Endothelial cell of umbilical vein (primary cell): ENCODE measurements around the gene DECR2. TPM values are rescaled to one million over a fixed set of nuclear protein-coding genes. Genes with fewer than 3 reads are reported as not detected.
"Not testable (repeated sequence)": the region's sequence is repeated elsewhere in the genome, so short reads cannot be mapped to it uniquely, and the experiment has no call there.

Experiments used
- BruUV-seq: library from RNA; stranded (reverse); fragments of 400-500 nt; replicated peaks from 2 replicates; lab custom pipeline; 2021; lab: Mats Ljungman, UMichigan
- CTCF ChIA-PET: fragments of 300-600, 350-600 bp; sonication (Branson Sonifier 250); formaldehyde crosslinking; loops from one replicate; lab custom pipeline; 2021; ENCODE audit warnings: antibody characterized with exemption, inconsistent platforms; lab: Charles Lee
- POLR2A ChIA-PET: fragments of 300-600, 350-600 bp; sonication (Branson Sonifier 250); formaldehyde crosslinking; loops from one replicate; lab custom pipeline; 2021; ENCODE audit warnings: antibody characterized with exemption, inconsistent platforms; lab: Charles Lee
- DNase-seq: peaks from one replicate; pipeline ENCODE4 v3.0.0-alpha.2; 2011; ENCODE audit warnings: low read depth, low spot score
- FAIRE-seq: peaks from 2 replicates; lab custom pipeline; 2011; peaks lifted over from hg19 to GRCh38; lab: Jason Lieb, UNC
- H2AFZ ChIP-seq: 2 replicates; pipeline ENCODE4 v1.6.0; 2012; ENCODE audit warnings: low read depth, low read length, control low read depth, inconsistent platforms
- H3K27ac ChIP-seq: 2 replicates; pipeline ENCODE4 v1.5.1; 2011; ENCODE audit warnings: low read depth, mild to moderate bottlenecking, control low read depth, low read length, moderate library complexity; ENCODE audit not compliant: insufficient read depth
- H3K27me3 ChIP-seq, 2 experiments: 2 replicates each; pipeline versions ENCODE4 v1.6.0 to v1.6.1; 2011; ENCODE audit warnings: low read length in 2 of 2, mixed read lengths in 1 of 2; ENCODE audit not compliant: control insufficient read depth in 2 of 2, insufficient read depth in 2 of 2
- H3K36me3 ChIP-seq, 2 experiments: 2 replicates in 1 of 2; 3 replicates in 1 of 2; pipeline ENCODE4 v1.5.1; 2011; ENCODE audit warnings: low read length in 2 of 2, mild to moderate bottlenecking in 1 of 2, moderate library complexity in 1 of 2; ENCODE audit not compliant: control insufficient read depth in 2 of 2, insufficient read depth in 2 of 2; ENCODE audit errors: extremely low read depth in 1 of 2
- H3K4me1 ChIP-seq: 3 replicates; pipeline ENCODE4 v1.5.1; 2011; ENCODE audit warnings: mild to moderate bottlenecking, low read length; ENCODE audit not compliant: control insufficient read depth, insufficient read depth; ENCODE audit errors: extremely low read depth
- H3K4me2 ChIP-seq: 2 replicates; pipeline ENCODE4 v1.6.1; 2011; ENCODE audit warnings: low read length, control low read depth, mixed read lengths; ENCODE audit not compliant: insufficient read depth
- H3K4me3 ChIP-seq, 3 experiments: fragments of 200-600 bp in 1 of 3; sonication (generic), shearing (Covaris generic) in 1 of 3; replicated peaks in 1 of 3; 2 replicates each; pipeline ENCODE4 v1.5.1; 2011 to 2016; ENCODE audit warnings: control low read depth in 3 of 3, low read length in 3 of 3, mild to moderate bottlenecking in 2 of 3, inconsistent platforms in 1 of 3, low read depth in 1 of 3, moderate library complexity in 1 of 3; ENCODE audit not compliant: insufficient read depth in 1 of 3
- H3K79me2 ChIP-seq: 2 replicates; pipeline ENCODE4 v1.6.0; 2012; ENCODE audit warnings: low read length, inconsistent platforms; ENCODE audit not compliant: control insufficient read depth, insufficient read depth
- H3K9ac ChIP-seq: replicated peaks from 2 replicates; pipeline ENCODE3; 2011; ENCODE audit warnings: low read length, control low read depth; ENCODE audit not compliant: insufficient read depth; ENCODE audit errors: extremely low read depth
- H3K9me1 ChIP-seq: replicated peaks from 3 replicates; pipeline ENCODE4 v1.6.0; 2011; ENCODE audit warnings: mild to moderate bottlenecking, low read length; ENCODE audit not compliant: control insufficient read depth, insufficient read depth; ENCODE audit errors: extremely low read depth
- H3K9me3 ChIP-seq: replicated peaks from 2 replicates; pipeline ENCODE4 v1.5.1; 2012; ENCODE audit warnings: low read length, inconsistent platforms; ENCODE audit not compliant: control insufficient read depth, insufficient read depth
- H4K20me1 ChIP-seq: replicated peaks from 2 replicates; pipeline ENCODE3; 2011; ENCODE audit warnings: mild to moderate bottlenecking, low read length; ENCODE audit not compliant: control insufficient read depth, insufficient read depth; ENCODE audit errors: extremely low read depth
- MYC ChIP-seq: IDR thresholded peaks from one replicate; pipeline ENCODE4 v1.6.1; 2011; ENCODE audit warnings: mild to moderate bottlenecking, low read depth, low read length
- dilution Hi-C: fragments of 300-500 bp; cut with MboI; formaldehyde crosslinking; loops from one replicate; pipeline ENCODE4 v1.15.0; 2019; ENCODE audit warnings: low sequenced_read_pairs; ENCODE audit not compliant: extremely low pct_ligation_motif_present
- intact Hi-C: fragments of 100-400 bp; cut with micrococcal nuclease; formaldehyde crosslinking; loops from one replicate; pipeline ENCODE4 v1.10.0; 2022
- polyA plus RNA-seq, 4 experiments: library from polyadenylated mRNA; depleted of rRNA in 3 of 4; stranded (reverse) in 3 of 4; unstranded in 1 of 4; fragments of >200 nt; gene quantifications; 2 replicates each; pipeline versions ENCODE4 v1.2.1 to v1.2.3, GENCODE V29; 2011 to 2012; ENCODE audit warnings: missing spikeins in 1 of 4
- total RNA-seq: library from RNA; stranded (reverse); gene quantifications from 2 replicates; pipeline ENCODE4 v1.2.3, GENCODE V29; 2021
- TF ChIP-seq, protein P1 (sequence below): IDR thresholded peaks from 2 replicates; pipeline ENCODE4 v1.6.1; 2011; ENCODE audit not compliant: insufficient read depth, insufficient read length

The DECR2 gene
- total and polyA plus RNA-seq, 2 donors (not counting 3 experiments of a cell fraction or from before 2014, with no cell fraction given), result 28.3 to 46.5 TPM

DNA sequence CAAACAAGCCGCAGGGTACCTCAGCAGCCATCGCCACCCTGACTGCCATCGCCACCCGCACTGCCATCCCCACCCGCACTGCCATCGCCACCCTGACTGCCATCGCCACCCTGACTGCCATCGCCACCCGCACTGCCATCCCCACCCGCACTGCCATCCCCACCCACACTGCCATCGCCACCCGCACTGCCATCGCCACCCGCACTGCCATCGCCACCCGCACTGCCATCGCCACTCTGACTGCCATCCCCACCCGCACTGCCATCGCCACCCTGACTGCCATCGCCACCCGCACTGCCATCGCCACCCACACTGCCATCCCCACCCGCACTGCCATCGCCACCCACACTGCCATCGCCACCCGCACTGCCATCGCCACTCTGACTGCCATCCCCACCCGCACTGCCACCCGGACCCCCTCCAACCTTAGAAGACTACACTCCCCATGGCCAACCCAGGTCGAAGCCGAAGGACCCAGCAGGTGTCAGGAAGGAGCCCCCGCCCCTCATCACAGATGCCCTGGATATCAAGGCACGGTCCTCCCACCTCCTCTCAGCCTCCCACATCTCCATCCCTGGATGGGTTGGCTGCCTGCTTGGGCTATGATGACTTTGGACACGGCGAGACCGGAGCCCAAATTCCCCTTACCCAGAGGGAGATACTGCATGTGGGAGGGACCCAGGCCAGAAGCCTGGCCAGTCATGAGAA is 23.4 kb upstream of the DECR2 start:
- FAIRE-seq, BruUV-seq, intact Hi-C loops: not testable (repeated sequence)

DNA sequence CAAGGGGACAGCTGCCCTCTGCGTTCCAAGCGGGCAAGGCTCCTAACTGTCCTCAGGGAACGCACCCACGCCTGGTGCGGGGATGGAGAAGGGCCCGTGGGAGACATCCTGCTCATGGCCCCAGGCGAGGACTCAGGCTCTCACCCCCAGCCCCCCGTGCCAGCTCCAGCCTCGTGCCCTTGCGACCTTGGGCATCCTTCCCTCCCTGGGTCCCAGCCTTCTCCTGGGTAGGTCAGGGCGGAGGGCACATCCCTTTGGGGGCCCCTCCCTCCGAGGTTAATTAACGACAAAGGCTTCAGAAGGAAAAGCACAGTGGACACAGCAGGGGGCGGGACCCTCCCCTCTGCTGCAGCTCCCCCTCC is 22.9 kb upstream of the DECR2 start:
- no peak for FAIRE-seq

More for the DNA sequence above, 23.4 kb upstream of the DECR2 start:
- H4K20me1 ChIP-seq, H3K27ac ChIP-seq, H2AFZ ChIP-seq, H3K9ac ChIP-seq, POLR2A ChIA-PET, H3K4me3 ChIP-seq, H3K4me2 ChIP-seq, DNase-seq, dilution Hi-C loops, H3K4me1 ChIP-seq, H3K27me3 ChIP-seq, H3K9me1 ChIP-seq, H3K9me3 ChIP-seq: not testable (repeated sequence)
- CTCF ChIA-PET, result interaction anchor here (2.5 kb wide), 1 partner anchor 16 kb away, joined by 7 read pairs; no protein-coding TSS in a partner anchor
- Histone ChIP-seq H3K36me3 (peaks cover 6 to 35% of the 10 kb centered on the region in 2 experiments), H3K79me2 (peaks cover 26% of the 10 kb centered on the region)

More for the DNA sequence above, 22.9 kb upstream of the DECR2 start:
- TF ChIP-seq MYC, result no peak
- TF ChIP-seq, protein P1, sequence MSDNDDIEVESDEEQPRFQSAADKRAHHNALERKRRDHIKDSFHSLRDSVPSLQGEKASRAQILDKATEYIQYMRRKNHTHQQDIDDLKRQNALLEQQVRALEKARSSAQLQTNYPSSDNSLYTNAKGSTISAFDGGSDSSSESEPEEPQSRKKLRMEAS, result no peak
- Histone ChIP-seq H3K27ac (no peak overlapping the region), H3K79me2 (peaks cover 26% of the 10 kb centered on the region), H3K4me2 (no peak overlapping the region), H3K36me3 (peaks cover 6 to 30% of the 10 kb centered on the region in 2 experiments), H3K4me1 (peaks cover 15% of the 10 kb centered on the region), H4K20me1 (no peaks in the 10 kb centered on the region), H2AFZ (no peak overlapping the region), H3K9me3 (no peaks in the 10 kb centered on the region), H3K9ac (no peak overlapping the region), H3K27me3 (no peaks in the 10 kb centered on the region), H3K9me1 (no peaks in the 10 kb centered on the region), H3K4me3 (no peak overlapping the region)
- ChIA-PET CTCF (interaction anchor here (2.5 kb wide), 1 partner anchor 16 kb away, joined by 7 read pairs; no protein-coding TSS in a partner anchor), POLR2A (no interaction called here)
- no peak for DNase-seq
- intact Hi-C loops, result no loop called here
- no TSS peak for BruUV-seq
- dilution Hi-C loops, result no loop called here
